Measurements from ENCODE around the gene E2F7. TPM values are rescaled to one million over a fixed set of nuclear protein-coding genes. Genes with fewer than 3 reads are reported as not detected.

The E2F7 gene
- total and polyA plus RNA-seq, 2 of the 13 experiments (the other 11 are each of a cell fraction or from before 2014, with no cell fraction given) = 1.7 to 7.3 TPM

GRCh38 chr12:77089686-77090220 is 24.4 kb upstream of the E2F7 start (continued):
- no peak for TF ChIP-seq ZZZ3 (CRISPR knock-in tag; IDR thresholded peaks at IDR 0.05; ENCODE audit: borderline replicate concordance)

- FAIRE-seq = no peak
- TF ChIP-seq CAMTA2 (CRISPR knock-in tag; IDR thresholded peaks at IDR 0.05; ENCODE audit: borderline replicate concordance) (no peak), FOXC1 (CRISPR knock-in tag; IDR thresholded peaks at IDR 0.05; ENCODE audit: borderline replicate concordance) (no peak), SNRNP70 (IDR thresholded peaks at IDR 0.05; ENCODE audit: low read depth, low read length) (no peak), FUBP1 (CRISPR knock-in tag; IDR thresholded peaks at IDR 0.05; ENCODE audit: borderline replicate concordance) (no peak), ZNF251 (CRISPR knock-in tag; IDR thresholded peaks at IDR 0.05) (no peak), ZSCAN30 (CRISPR knock-in tag; IDR thresholded peaks at IDR 0.05) (no peak), HIC2 (CRISPR knock-in tag; IDR thresholded peaks at IDR 0.05; ENCODE audit: low read depth) (no peak), KDM3A (CRISPR knock-in tag; IDR thresholded peaks at IDR 0.05; ENCODE audit: low read depth) (no peak), ZNF703 (CRISPR knock-in tag; IDR thresholded peaks at IDR 0.05; ENCODE audit: borderline replicate concordance) (no peak), IKZF4 (CRISPR knock-in tag; IDR thresholded peaks at IDR 0.05; ENCODE audit: borderline replicate concordance, low read depth, not compliant biosample characterization) (no peak), ZNF777 (CRISPR knock-in tag; IDR thresholded peaks at IDR 0.05) (no peak), ZNF180 (CRISPR knock-in tag; IDR thresholded peaks at IDR 0.05; ENCODE audit: borderline replicate concordance, low read depth) (no peak)
- TF ChIP-seq, protein P1, sequence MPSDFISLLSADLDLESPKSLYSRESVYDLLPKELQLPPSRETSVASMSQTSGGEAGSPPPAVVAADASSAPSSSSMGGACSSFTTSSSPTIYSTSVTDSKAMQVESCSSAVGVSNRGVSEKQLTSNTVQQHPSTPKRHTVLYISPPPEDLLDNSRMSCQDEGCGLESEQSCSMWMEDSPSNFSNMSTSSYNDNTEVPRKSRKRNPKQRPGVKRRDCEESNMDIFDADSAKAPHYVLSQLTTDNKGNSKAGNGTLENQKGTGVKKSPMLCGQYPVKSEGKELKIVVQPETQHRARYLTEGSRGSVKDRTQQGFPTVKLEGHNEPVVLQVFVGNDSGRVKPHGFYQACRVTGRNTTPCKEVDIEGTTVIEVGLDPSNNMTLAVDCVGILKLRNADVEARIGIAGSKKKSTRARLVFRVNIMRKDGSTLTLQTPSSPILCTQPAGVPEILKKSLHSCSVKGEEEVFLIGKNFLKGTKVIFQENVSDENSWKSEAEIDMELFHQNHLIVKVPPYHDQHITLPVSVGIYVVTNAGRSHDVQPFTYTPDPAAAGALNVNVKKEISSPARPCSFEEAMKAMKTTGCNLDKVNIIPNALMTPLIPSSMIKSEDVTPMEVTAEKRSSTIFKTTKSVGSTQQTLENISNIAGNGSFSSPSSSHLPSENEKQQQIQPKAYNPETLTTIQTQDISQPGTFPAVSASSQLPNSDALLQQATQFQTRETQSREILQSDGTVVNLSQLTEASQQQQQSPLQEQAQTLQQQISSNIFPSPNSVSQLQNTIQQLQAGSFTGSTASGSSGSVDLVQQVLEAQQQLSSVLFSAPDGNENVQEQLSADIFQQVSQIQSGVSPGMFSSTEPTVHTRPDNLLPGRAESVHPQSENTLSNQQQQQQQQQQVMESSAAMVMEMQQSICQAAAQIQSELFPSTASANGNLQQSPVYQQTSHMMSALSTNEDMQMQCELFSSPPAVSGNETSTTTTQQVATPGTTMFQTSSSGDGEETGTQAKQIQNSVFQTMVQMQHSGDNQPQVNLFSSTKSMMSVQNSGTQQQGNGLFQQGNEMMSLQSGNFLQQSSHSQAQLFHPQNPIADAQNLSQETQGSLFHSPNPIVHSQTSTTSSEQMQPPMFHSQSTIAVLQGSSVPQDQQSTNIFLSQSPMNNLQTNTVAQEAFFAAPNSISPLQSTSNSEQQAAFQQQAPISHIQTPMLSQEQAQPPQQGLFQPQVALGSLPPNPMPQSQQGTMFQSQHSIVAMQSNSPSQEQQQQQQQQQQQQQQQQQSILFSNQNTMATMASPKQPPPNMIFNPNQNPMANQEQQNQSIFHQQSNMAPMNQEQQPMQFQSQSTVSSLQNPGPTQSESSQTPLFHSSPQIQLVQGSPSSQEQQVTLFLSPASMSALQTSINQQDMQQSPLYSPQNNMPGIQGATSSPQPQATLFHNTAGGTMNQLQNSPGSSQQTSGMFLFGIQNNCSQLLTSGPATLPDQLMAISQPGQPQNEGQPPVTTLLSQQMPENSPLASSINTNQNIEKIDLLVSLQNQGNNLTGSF (CRISPR knock-in tag; IDR thresholded peaks at IDR 0.05) = no peak
These were observed 22.1 kb upstream of the E2F7 start for GRCh38 chr12:77087427-77087826.

More at GRCh38 chr12:77087427-77087826, 22.1 kb upstream of the E2F7 start:
- H4K20me1 ChIP-seq (ENCODE audit: insufficient read depth, low read length) = no peaks in the 10 kb centered on the region
- no peaks in the 10 kb centered on the region for H3K36me3 ChIP-seq (replicated peaks in 1 of 2; ENCODE audit: control insufficient read depth in 1 of 2, insufficient read depth in 2 of 2, low read length in 2 of 2)
- no peak overlapping the region for H2AFZ ChIP-seq (ENCODE audit: low read length)
- no peak overlapping the region for H3K9ac ChIP-seq (ENCODE audit: insufficient read depth, low read depth, low read length)
- intact Hi-C loops (cut with micrococcal nuclease; ENCODE audit: unreplicated experiment) (no loop called here), in situ Hi-C loops (cut with HindIII; ENCODE audit: extremely low pct_ligation_motif_present, low pct_unique_long_range_greater_than_20kb) (no loop called here)
- no peaks in the 10 kb centered on the region for H3K9me3 ChIP-seq (ENCODE audit: low read length)
- ChIA-PET CTCF (ENCODE audit: low intra/inter-chr PET ratio, low total read pairs) (no interaction called here), POLR2A (no interaction called here)
- BruUV-seq (replicated peaks) = no TSS peak
- no peaks in the 10 kb centered on the region for H3K27me3 ChIP-seq (ENCODE audit: control insufficient read depth in 1 of 2, insufficient read depth in 2 of 2, low read length in 2 of 2)
- H3K27ac ChIP-seq (ENCODE audit: extremely low read length, insufficient read depth, low read length) = no peak overlapping the region
- WGBS (ENCODE audit: low lambda C conversion rate) = 5% methylated on average over 4 of the region's 4 CpGs
- DNase-seq (ENCODE audit: low spot score) (no peak), ATAC-seq (no peak)
- no peak overlapping the region for H3K4me3 ChIP-seq (replicated peaks in 1 of 3; ENCODE audit: insufficient read depth in 1 of 3, low read depth in 2 of 3, low read length in 3 of 3)
- H3K79me2 ChIP-seq (ENCODE audit: insufficient read depth, low read length) = no peaks in the 10 kb centered on the region
- H3K4me1 ChIP-seq (ENCODE audit: insufficient read depth, low read length) = no peaks in the 10 kb centered on the region
- H3K4me2 ChIP-seq (ENCODE audit: low read depth, low read length) = no peak overlapping the region
